GM23338 (cell line): ENCODE data around the gene ADIRF.

Experiments used
- CREB1 ChIP-seq: fragments of 250-450 bp; sonication (Bioruptor Pico); IDR thresholded peaks from 2 replicates; pipeline ENCODE4 v1.5.0; 2020; ENCODE audit warnings: low read depth, mild to moderate bottlenecking, moderate library complexity
- CTCF ChIP-seq, 2 experiments: fragments of 200-600 bp in 1 of 2; sonication (generic) in 1 of 2; conservative IDR thresholded peaks; 2 replicates each; pipeline versions ENCODE4 v1.5.1 to v1.6.1; 2016 to 2017; ENCODE audit warnings: antibody characterized with exemption in 2 of 2, low read depth in 2 of 2, mild to moderate bottlenecking in 2 of 2, moderate library complexity in 1 of 2
- EZH2phosphoT487 ChIP-seq: fragments of 200-600 bp; sonication (generic); IDR thresholded peaks from one replicate; pipeline ENCODE4 v1.8.1; 2018; ENCODE audit warnings: antibody characterized with exemption; ENCODE audit not compliant: unreplicated experiment
- POLR2AphosphoS5 ChIP-seq: IDR thresholded peaks from 2 replicates; pipeline ENCODE4 v1.6.1; 2016; ENCODE audit warnings: antibody characterized with exemption, low read depth
- REST ChIP-seq: IDR thresholded peaks from one replicate; pipeline ENCODE4 v1.6.1; 2018; ENCODE audit warnings: antibody characterized with exemption; ENCODE audit not compliant: unreplicated experiment

- no peak for TF ChIP-seq CTCF (conservative IDR thresholded peaks at IDR 0.05; ENCODE audit: low read depth in 2 of 2)
- TF ChIP-seq EZH2phosphoT487, result no peak
- TF ChIP-seq POLR2AphosphoS5, result no peak
- TF ChIP-seq REST, result no peak
- TF ChIP-seq CREB1, result no peak
Measured at GRCh38 chr10:86960863-86961434, 7.3 kb upstream of the ADIRF start.
